Astrocyte of the cerebellum (primary cell): ENCODE data around the gene GARIN5B.

Experiments
- DNase-seq: peaks from one replicate; pipeline ENCODE4 v3.0.0-alpha.2; 2011; ENCODE audit warnings: low read depth
- H3K4me3 ChIP-seq: 2 replicates; pipeline ENCODE4 v1.5.1; 2011; ENCODE audit warnings: mild to moderate bottlenecking, low read depth, low read length, moderate library complexity
- CTCF ChIP-seq: IDR thresholded peaks from 2 replicates; pipeline ENCODE4 v1.5.1; 2012; ENCODE audit warnings: low read length, low read depth, moderate library complexity, mild to moderate bottlenecking; ENCODE audit errors: missing control alignments
- in situ Hi-C: cut with HindIII; loops from 2 replicates; pipeline ENCODE4 v1.10.0; 2017; ENCODE audit warnings: low sequenced_read_pairs

GARIN5B gene

GRCh38 chr19:55306712-55307111 is 56.3 kb downstream of the GARIN5B start:
- DNase-seq = no peak
- in situ Hi-C loops = no loop called here
- no peak for TF ChIP-seq CTCF
- H3K4me3 ChIP-seq = no peak overlapping the region

- in situ Hi-C loops = no loop called here
Measured at GRCh38 chr19:55305983-55306562, 57.0 kb downstream of the GARIN5B start.

GRCh38 chr19:55305491-55305890 is 57.6 kb downstream of the GARIN5B start:
- no peak overlapping the region for H3K4me3 ChIP-seq
- no peak for TF ChIP-seq CTCF
- in situ Hi-C loops = no loop called here
- DNase-seq = no peak

More at GRCh38 chr19:55305983-55306562, 57.0 kb downstream of the GARIN5B start:
- no peak for TF ChIP-seq CTCF
- no peak overlapping the region for H3K4me3 ChIP-seq
- DNase-seq = no peak

GRCh38 chr19:55304980-55305379 is 58.1 kb downstream of the GARIN5B start:
- in situ Hi-C loops = no loop called here

More at GRCh38 chr19:55304980-55305379, 58.1 kb downstream of the GARIN5B start:
- TF ChIP-seq CTCF = no peak
- no peak overlapping the region for H3K4me3 ChIP-seq
- DNase-seq = no peak
